Natural killer cell (primary cell): ENCODE measurements around the gene PRICKLE2. TPM values are rescaled to one million over a fixed set of nuclear protein-coding genes. Genes with fewer than 3 reads are reported as not detected.

Experiments
- ATAC-seq, 3 donors: fragments of 150-1000 bp in 2 of 3; fragments of 200-7000 bp in 1 of 3; cut with Tn5 transposase; 1 replicate in 1 of 3; 2 replicates in 2 of 3; pipeline ENCODE4 v1.10.0; 2021; ENCODE audit warnings: mild to moderate bottlenecking in 2 of 3, moderate library complexity in 2 of 3
- DNase-seq, 2 donors: peaks; one replicate each; pipeline versions ENCODE4 v3.0.0 to v3.0.0-alpha.2; 2013 to 2021; ENCODE audit warnings: mixed read lengths in 1 of 2
- H3K27ac ChIP-seq: one replicate; pipeline ENCODE4 v1.5.1; 2013; ENCODE audit warnings: mild to moderate bottlenecking, low read length
- H3K27me3 ChIP-seq: one replicate; pipeline ENCODE4 v1.6.1; 2013; ENCODE audit warnings: low read length; ENCODE audit not compliant: control insufficient read depth, insufficient read depth
- H3K36me3 ChIP-seq: one replicate; pipeline ENCODE4 v1.6.1; 2013; ENCODE audit warnings: low read length; ENCODE audit not compliant: control insufficient read depth, insufficient read depth
- H3K4me1 ChIP-seq: one replicate; pipeline ENCODE4 v1.6.1; 2013; ENCODE audit warnings: low read length; ENCODE audit not compliant: control insufficient read depth, insufficient read depth
- H3K4me3 ChIP-seq: one replicate; pipeline ENCODE4 v1.5.1; 2013; ENCODE audit warnings: low read length
- H3K9me3 ChIP-seq: one replicate; pipeline ENCODE4 v1.6.1; 2013; ENCODE audit warnings: low read length; ENCODE audit not compliant: control insufficient read depth, insufficient read depth
- H3K27ac Mint-ChIP-seq, 2 donors: one replicate each; pipeline ENCODE4 v1.8.0; 2022; ENCODE audit warnings: mild to moderate bottlenecking in 2 of 2, mixed read lengths in 2 of 2, moderate library complexity in 1 of 2
- H3K27me3 Mint-ChIP-seq, 2 donors: one replicate each; pipeline ENCODE4 v1.8.0; 2022; ENCODE audit warnings: low read depth in 2 of 2, mixed read lengths in 2 of 2
- H3K36me3 Mint-ChIP-seq: one replicate; pipeline ENCODE4 v1.8.0; 2022; ENCODE audit warnings: mixed read lengths
- H3K4me1 Mint-ChIP-seq, 2 donors: one replicate each; pipeline ENCODE4 v1.8.0; 2022; ENCODE audit warnings: mixed read lengths in 2 of 2
- H3K4me3 Mint-ChIP-seq: one replicate; pipeline ENCODE4 v1.8.0; 2022; ENCODE audit warnings: mild to moderate bottlenecking, moderate library complexity, mixed read lengths
- H3K9me3 Mint-ChIP-seq, 2 donors: one replicate each; pipeline ENCODE4 v1.8.0; 2022; ENCODE audit warnings: mixed read lengths in 2 of 2
- CTCF ChIP-seq: fragments of 200-600 bp; IDR thresholded peaks from one replicate; pipeline ENCODE4 v1.8.0; 2022; ENCODE audit warnings: antibody characterized with exemption
- WGBS: methylation state at CpG from one replicate; pipeline ENCODE4 v1.1.7; 2013; ENCODE audit warnings: missing lambda C conversion rate; ENCODE audit not compliant: insufficient coverage; 5-methylcytosine and 5-hydroxymethylcytosine counted together
- intact Hi-C: fragments of 100-400 bp; cut with micrococcal nuclease; formaldehyde crosslinking; loops from one replicate; pipeline ENCODE4 v1.14.2; 2022
- total RNA-seq, 4 donors: library from RNA; stranded (reverse); fragments of 120-200 nt in 1 of 4; gene quantifications; one replicate each; pipeline versions ENCODE4 v1.2.3 to v1.2.4, GENCODE V29; 2013 to 2022

The PRICKLE2 gene
- total RNA-seq, 3 donors from 2014 or later (not counting 1 experiment from before 2014, with no cell fraction given) = 0.07 to 3.3 (median 1.8) TPM

DNA sequence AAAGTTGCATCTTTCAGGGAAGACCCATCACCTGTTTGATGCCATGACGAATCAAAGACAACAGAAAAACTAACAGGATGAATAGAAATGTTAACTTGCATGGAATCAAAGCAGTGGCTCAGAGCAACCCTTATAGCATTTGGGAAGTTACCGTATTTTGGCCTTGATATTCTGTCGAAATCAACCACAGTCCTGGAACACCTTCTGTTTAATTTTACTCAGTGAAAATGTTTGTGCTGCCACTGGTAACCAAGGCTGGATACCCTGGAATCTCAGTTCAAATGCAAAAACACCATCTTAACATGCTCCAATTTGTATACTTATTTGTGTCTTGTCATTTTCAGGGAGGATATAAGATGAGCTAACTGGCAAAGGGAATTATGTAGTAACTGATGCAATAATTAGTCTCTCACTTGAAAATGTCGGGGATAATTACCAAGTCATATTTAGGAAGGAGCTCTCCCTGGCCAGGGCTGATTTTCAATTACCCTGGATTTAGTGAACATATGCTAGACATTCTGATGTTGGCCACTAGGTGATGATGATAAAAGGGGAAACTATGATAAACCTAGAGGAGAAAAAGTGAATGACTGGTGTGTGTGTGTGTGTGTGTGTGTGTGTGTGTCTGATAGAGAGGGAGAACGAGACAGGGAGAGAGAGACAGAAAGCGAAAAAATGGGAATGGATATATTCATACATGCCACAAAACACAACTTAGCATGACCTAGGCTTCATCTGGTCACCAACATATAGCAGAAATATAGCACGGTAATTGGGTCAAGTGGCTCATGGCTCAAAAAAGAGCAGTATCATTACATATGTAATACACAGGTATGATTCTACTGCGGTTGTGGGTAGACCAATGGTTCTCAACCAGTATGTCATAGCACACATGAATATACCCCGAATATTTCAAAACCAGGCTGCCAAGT is 19.0 kb upstream of the PRICKLE2 start:
- Histone ChIP-seq H3K9me3 (peaks cover under 1% of the 10 kb centered on the region), H3K36me3 (no peaks in the 10 kb centered on the region), H3K27me3 (no peaks in the 10 kb centered on the region), H3K4me1 (no peaks in the 10 kb centered on the region), H3K27ac (no peak overlapping the region), H3K4me3 (no peak overlapping the region)
- 78% methylated on average over 7 of the region's 9 CpGs for WGBS
- Mint-ChIP-seq H3K4me1 (no peaks in the 10 kb centered on the region), H3K27me3 (no peaks in the 10 kb centered on the region), H3K36me3 (no peaks in the 10 kb centered on the region), H3K27ac (no peak overlapping the region), H3K4me3 (no peak overlapping the region), H3K9me3 (peaks cover 8 to 11% of the 10 kb centered on the region in 2 donors)
- DNase-seq (no peak), ATAC-seq (no peak)
- intact Hi-C loops = no loop called here
- TF ChIP-seq CTCF = no peak

DNA sequence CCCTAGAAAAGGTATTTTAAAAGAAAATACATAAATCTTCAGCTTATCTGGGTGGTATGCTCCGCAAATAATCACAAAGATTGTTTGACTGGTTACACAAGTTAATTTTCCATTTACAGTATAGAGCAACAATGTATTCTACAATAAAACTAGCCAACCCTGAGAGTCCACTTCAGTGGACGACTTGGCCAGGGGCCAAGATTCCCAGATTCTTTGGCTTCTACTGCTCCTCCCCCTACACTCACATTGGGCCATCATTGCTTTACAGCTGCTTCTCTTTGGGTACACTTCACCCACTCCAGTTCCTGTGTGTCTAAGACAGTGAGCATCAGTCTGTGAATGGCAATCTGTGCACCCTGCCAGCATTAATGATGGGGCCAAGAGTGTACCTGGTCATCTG is 17.2 kb upstream of the PRICKLE2 start:
- WGBS = 90% methylated on average over 2 of the region's 2 CpGs
- no peaks in the 10 kb centered on the region for H3K27me3 Mint-ChIP-seq
- H3K27ac ChIP-seq = no peak overlapping the region
- H3K27ac Mint-ChIP-seq = no peak overlapping the region
- H3K36me3 Mint-ChIP-seq = no peaks in the 10 kb centered on the region
- DNase-seq (no peak), ATAC-seq (no peak)
- no peaks in the 10 kb centered on the region for H3K36me3 ChIP-seq
- H3K9me3 Mint-ChIP-seq = peaks cover 8 to 10% of the 10 kb centered on the region in 2 donors
- intact Hi-C loops = no loop called here
- no peak for TF ChIP-seq CTCF
- no peak overlapping the region for H3K4me3 Mint-ChIP-seq
- H3K27me3 ChIP-seq = no peaks in the 10 kb centered on the region
- H3K4me3 ChIP-seq = no peak overlapping the region
- no peaks in the 10 kb centered on the region for H3K4me1 ChIP-seq
- peaks cover 8% of the 10 kb centered on the region for H3K9me3 ChIP-seq
- no peaks in the 10 kb centered on the region for H3K4me1 Mint-ChIP-seq

DNA sequence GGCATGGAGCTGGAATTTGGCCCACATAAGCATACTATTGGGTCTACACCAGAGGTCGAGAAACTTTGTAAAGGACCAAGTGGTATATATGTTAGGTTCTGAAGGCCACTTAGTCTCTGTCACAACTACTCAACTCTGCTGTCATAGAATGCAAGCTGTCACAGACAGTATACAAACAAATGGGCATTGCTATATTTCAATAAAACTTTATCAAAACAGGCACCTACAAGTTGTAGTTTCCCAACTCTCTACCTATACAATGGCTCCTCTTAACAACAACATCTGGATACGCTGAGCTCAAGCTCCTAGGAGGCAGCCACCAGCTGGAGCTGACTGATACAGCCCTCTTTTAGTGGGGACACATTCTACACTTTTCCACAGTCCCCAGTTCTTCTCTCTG is 15.7 kb upstream of the PRICKLE2 start:
- no peak for DNase-seq
- Mint-ChIP-seq H3K36me3 (no peaks in the 10 kb centered on the region), H3K4me1 (no peaks in the 10 kb centered on the region), H3K27me3 (no peaks in the 10 kb centered on the region), H3K9me3 (peaks cover 7 to 11% of the 10 kb centered on the region in 2 donors), H3K4me3 (no peak overlapping the region), H3K27ac (no peak overlapping the region)
- no peak overlapping the region for H3K4me3 ChIP-seq
- intact Hi-C loops = no loop called here
- H3K27ac ChIP-seq = no peak overlapping the region
- 100% methylated on average over 1 of the region's 2 CpGs for WGBS
- no peaks in the 10 kb centered on the region for H3K4me1 ChIP-seq
- ATAC-seq = no peak
- no peaks in the 10 kb centered on the region for H3K36me3 ChIP-seq
- no peaks in the 10 kb centered on the region for H3K27me3 ChIP-seq
- H3K9me3 ChIP-seq = peaks cover 8% of the 10 kb centered on the region
- TF ChIP-seq CTCF = no peak
